Measurements from ENCODE around the gene AHRR. TPM values are rescaled to one million over a fixed set of nuclear protein-coding genes. Genes with fewer than 3 reads are reported as not detected.

The AHRR gene
- total and polyA plus RNA-seq, 7 donors: under 0.01 to 1.8 (median 1.0) TPM; not detected in 1

DNA sequence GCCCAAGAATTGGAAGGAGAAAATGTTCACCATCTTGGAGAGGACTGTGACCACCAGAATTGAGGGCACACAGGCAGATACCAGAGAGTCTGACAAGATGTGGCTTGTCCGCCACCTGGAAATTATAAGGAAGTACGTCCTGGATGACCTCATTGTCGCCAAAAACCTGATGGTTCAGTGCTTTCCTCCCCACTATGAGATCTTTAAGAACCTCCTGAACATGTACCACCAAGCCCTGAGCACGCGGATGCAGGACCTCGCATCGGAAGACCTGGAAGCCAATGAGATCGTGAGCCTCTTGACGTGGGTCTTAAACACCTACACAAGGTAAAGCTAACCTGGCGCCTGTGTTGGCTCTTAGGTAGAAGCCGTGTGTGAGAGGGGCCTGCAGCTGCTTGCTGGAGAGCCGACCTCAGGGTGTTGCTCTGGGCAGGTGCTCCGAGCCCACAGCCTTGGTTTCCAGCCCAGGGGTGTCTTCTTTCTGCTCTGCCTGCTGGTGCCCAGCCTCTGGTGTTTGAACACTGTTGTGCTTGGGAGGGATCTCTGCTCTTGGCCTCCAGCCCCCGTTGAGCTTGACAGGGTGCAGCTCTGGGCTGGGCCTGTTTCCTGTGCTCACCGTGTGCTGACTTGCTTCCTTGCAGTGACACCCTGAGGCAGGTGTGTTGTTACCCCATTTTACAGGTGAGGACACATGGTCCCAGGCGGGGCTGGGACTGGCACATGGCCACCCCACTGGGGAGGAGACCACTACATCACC lies 132.4 kb downstream of the AHRR start:
- no peak overlapping the region for H3K27ac ChIP-seq
- intact Hi-C loops (cut with DNase I): no loop called here
- DNase-seq: peak; percentile 47
- H3K27me3 ChIP-seq: no peaks in the 10 kb centered on the region
- no peak overlapping the region for H3K4me3 ChIP-seq
- TF ChIP-seq, protein P1, sequence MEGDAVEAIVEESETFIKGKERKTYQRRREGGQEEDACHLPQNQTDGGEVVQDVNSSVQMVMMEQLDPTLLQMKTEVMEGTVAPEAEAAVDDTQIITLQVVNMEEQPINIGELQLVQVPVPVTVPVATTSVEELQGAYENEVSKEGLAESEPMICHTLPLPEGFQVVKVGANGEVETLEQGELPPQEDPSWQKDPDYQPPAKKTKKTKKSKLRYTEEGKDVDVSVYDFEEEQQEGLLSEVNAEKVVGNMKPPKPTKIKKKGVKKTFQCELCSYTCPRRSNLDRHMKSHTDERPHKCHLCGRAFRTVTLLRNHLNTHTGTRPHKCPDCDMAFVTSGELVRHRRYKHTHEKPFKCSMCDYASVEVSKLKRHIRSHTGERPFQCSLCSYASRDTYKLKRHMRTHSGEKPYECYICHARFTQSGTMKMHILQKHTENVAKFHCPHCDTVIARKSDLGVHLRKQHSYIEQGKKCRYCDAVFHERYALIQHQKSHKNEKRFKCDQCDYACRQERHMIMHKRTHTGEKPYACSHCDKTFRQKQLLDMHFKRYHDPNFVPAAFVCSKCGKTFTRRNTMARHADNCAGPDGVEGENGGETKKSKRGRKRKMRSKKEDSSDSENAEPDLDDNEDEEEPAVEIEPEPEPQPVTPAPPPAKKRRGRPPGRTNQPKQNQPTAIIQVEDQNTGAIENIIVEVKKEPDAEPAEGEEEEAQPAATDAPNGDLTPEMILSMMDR (IDR thresholded peaks at IDR 0.05): no peak
- TF ChIP-seq EP300 (IDR thresholded peaks at IDR 0.05) (no peak), POLR2AphosphoS5 (IDR thresholded peaks at IDR 0.05) (no peak), POLR2A (IDR thresholded peaks at IDR 0.05) (no peak)
- peaks cover 15 to 96% (median 44%) of the 10 kb centered on the region in 4 donors for H3K36me3 ChIP-seq
- WGBS, 2 donors: 90 to 91% methylated on average over 16 of the region's 16 CpGs
- no peaks in the 10 kb centered on the region for H3K4me1 ChIP-seq
- peaks cover 0 to 8% (median 3%) of the 10 kb centered on the region in 4 donors for H3K9me3 ChIP-seq

- peaks cover 0 to 8% (median 3%) of the 10 kb centered on the region in 4 donors for H3K9me3 ChIP-seq
- DNase-seq: peak; percentile 40
- no peaks in the 10 kb centered on the region for H3K4me1 ChIP-seq
- TF ChIP-seq POLR2A (IDR thresholded peaks at IDR 0.05): no peak
- TF ChIP-seq, protein P1 (IDR thresholded peaks at IDR 0.05): no peak
- no peak for TF ChIP-seq POLR2AphosphoS5 (IDR thresholded peaks at IDR 0.05)
- no peak for TF ChIP-seq EP300 (IDR thresholded peaks at IDR 0.05)
- no peaks in the 10 kb centered on the region for H3K27me3 ChIP-seq
- no peak overlapping the region for H3K4me3 ChIP-seq
- H3K27ac ChIP-seq: no peak overlapping the region
- 86 to 87% methylated on average over 11 of the region's 11 CpGs for whole genome bisulfite sequencing, 2 donors
- H3K36me3 ChIP-seq: peaks cover 13 to 96% (median 40%) of the 10 kb centered on the region in 4 donors
- intact Hi-C loops (cut with DNase I): no loop called here
Measured at GRCh38 chr5:454936-455335, 133.4 kb downstream of the AHRR start.

GRCh38 chr5:455806-456205 lies 134.3 kb downstream of the AHRR start:
- DNase-seq: no peak
- Histone ChIP-seq H3K27ac (no peak overlapping the region), H3K4me3 (no peak overlapping the region), H3K27me3 (no peaks in the 10 kb centered on the region), H3K9me3 (peaks cover 0 to 8% (median 3%) of the 10 kb centered on the region in 4 donors), H3K4me1 (no peaks in the 10 kb centered on the region), H3K36me3 (peaks cover 13 to 96% (median 40%) of the 10 kb centered on the region in 4 donors)
- TF ChIP-seq EP300 (IDR thresholded peaks at IDR 0.05) (no peak), POLR2A (IDR thresholded peaks at IDR 0.05) (no peak), POLR2AphosphoS5 (IDR thresholded peaks at IDR 0.05) (no peak)
- TF ChIP-seq, protein P1 (IDR thresholded peaks at IDR 0.05): no peak
- intact Hi-C loops (cut with DNase I): no loop called here
- WGBS, 2 donors: 93 to 96% methylated on average over 11 of the region's 11 CpGs

- 88 to 92% methylated on average over 28 of the region's 28 CpGs for WGBS, 2 donors
- peak; percentile 51 for DNase-seq
- Histone ChIP-seq H3K27ac (no peak overlapping the region), H3K27me3 (no peaks in the 10 kb centered on the region), H3K9me3 (peaks cover 0 to 6% (median 3%) of the 10 kb centered on the region in 4 donors), H3K36me3 (peaks cover 13 to 94% (median 38%) of the 10 kb centered on the region in 4 donors), H3K4me1 (no peaks in the 10 kb centered on the region), H3K4me3 (no peak overlapping the region)
- intact Hi-C loops (cut with DNase I): no loop called here
- TF ChIP-seq EP300 (IDR thresholded peaks at IDR 0.05): no peak
- no peak for TF ChIP-seq POLR2AphosphoS5 (IDR thresholded peaks at IDR 0.05)
- TF ChIP-seq, protein P1 (IDR thresholded peaks at IDR 0.05): no peak
- TF ChIP-seq POLR2A (IDR thresholded peaks at IDR 0.05): no peak
Measured at GRCh38 chr5:456351-457194, 135.1 kb downstream of the AHRR start.

Data from sigmoid colon (tissue), 7 donors.